Smooth muscle cell (in vitro differentiated cells): ENCODE results near the gene CACNA1C. TPM values are rescaled to one million over a fixed set of nuclear protein-coding genes. Genes with fewer than 3 reads are reported as not detected.

ENCODE experiments used
- DNase-seq: peaks from one replicate; lab custom pipeline; 2025; ENCODE audit not compliant: unreplicated experiment; lab: John Stamatoyannopoulos, UW
- H2AFZ ChIP-seq: fragments of 200-600 bp; sonication (generic); 2 replicates; pipeline ENCODE4 v1.6.0; 2016; ENCODE audit warnings: antibody characterized with exemption, low read depth, mild to moderate bottlenecking
- H3F3A ChIP-seq: fragments of 200-600 bp; sonication (generic); 2 replicates; pipeline ENCODE4 v1.6.0; 2017; ENCODE audit warnings: antibody characterized with exemption, low read depth
- H3K27ac ChIP-seq: fragments of 200-600 bp; sonication (generic); 2 replicates; pipeline ENCODE4 v1.5.1; 2016; ENCODE audit warnings: low read depth, mild to moderate bottlenecking
- H3K27me3 ChIP-seq: fragments of 200-600 bp; sonication (generic); 2 replicates; pipeline ENCODE4 v1.6.1; 2016; ENCODE audit warnings: low read depth, mild to moderate bottlenecking
- H3K36me3 ChIP-seq: fragments of 200-600 bp; sonication (generic); 2 replicates; pipeline ENCODE4 v1.5.1; 2016; ENCODE audit warnings: low read depth
- H3K4me1 ChIP-seq: fragments of 200-600 bp; sonication (generic); 2 replicates; pipeline ENCODE4 v1.5.1; 2016; ENCODE audit warnings: low read depth
- H3K4me2 ChIP-seq: fragments of 200-600 bp; sonication (generic); 2 replicates; pipeline ENCODE4 v1.6.0; 2016; ENCODE audit warnings: mild to moderate bottlenecking
- H3K4me3 ChIP-seq: fragments of 200-600 bp; sonication (generic); 2 replicates; pipeline ENCODE4 v1.5.1; 2016; ENCODE audit warnings: mild to moderate bottlenecking
- H3K79me2 ChIP-seq: fragments of 200-600 bp; sonication (generic); 2 replicates; pipeline ENCODE4 v1.6.0; 2016; ENCODE audit warnings: low read depth, mild to moderate bottlenecking
- H3K9ac ChIP-seq: fragments of 200-600 bp; sonication (generic); 2 replicates; pipeline ENCODE4 v1.6.0; 2016; ENCODE audit warnings: low read depth
- H3K9me3 ChIP-seq: fragments of 200-600 bp; sonication (generic); replicated peaks from 2 replicates; pipeline ENCODE4 v1.5.1; 2016; ENCODE audit warnings: low read depth
- H4K20me1 ChIP-seq: fragments of 200-600 bp; sonication (generic); 2 replicates; pipeline ENCODE4 v1.6.0; 2016; ENCODE audit warnings: low read depth
- WGBS: methylation state at CpG from one replicate; pipeline ENCODE4 v1.1.7; 2016; ENCODE audit warnings: low lambda C conversion rate; 5-methylcytosine and 5-hydroxymethylcytosine counted together
- polyA plus RNA-seq: library from polyadenylated mRNA; unstranded; fragments of >200 nt; fragmentation: Nextera tagmentation; extraction: Ambion mirVana; gene quantifications from 2 replicates; pipeline ENCODE4 v1.2.1, GENCODE V29; 2016
- total RNA-seq: library from RNA; depleted of rRNA; stranded (reverse); fragments of >200 nt; gene quantifications from 2 replicates; pipeline ENCODE4 v1.2.3, GENCODE V29; 2014
- TF ChIP-seq, protein P1 (sequence below): fragments of 200-600 bp; sonication (generic); IDR thresholded peaks from 2 replicates; pipeline ENCODE4 v1.5.1; 2017; ENCODE audit warnings: borderline replicate concordance, mild to moderate bottlenecking, antibody characterized with exemption; ENCODE audit not compliant: insufficient read depth, poor library complexity, severe bottlenecking

The CACNA1C gene
- total and polyA plus RNA-seq, 2 experiments from 2014 or later: 1.6 to 4.5 TPM

DNA sequence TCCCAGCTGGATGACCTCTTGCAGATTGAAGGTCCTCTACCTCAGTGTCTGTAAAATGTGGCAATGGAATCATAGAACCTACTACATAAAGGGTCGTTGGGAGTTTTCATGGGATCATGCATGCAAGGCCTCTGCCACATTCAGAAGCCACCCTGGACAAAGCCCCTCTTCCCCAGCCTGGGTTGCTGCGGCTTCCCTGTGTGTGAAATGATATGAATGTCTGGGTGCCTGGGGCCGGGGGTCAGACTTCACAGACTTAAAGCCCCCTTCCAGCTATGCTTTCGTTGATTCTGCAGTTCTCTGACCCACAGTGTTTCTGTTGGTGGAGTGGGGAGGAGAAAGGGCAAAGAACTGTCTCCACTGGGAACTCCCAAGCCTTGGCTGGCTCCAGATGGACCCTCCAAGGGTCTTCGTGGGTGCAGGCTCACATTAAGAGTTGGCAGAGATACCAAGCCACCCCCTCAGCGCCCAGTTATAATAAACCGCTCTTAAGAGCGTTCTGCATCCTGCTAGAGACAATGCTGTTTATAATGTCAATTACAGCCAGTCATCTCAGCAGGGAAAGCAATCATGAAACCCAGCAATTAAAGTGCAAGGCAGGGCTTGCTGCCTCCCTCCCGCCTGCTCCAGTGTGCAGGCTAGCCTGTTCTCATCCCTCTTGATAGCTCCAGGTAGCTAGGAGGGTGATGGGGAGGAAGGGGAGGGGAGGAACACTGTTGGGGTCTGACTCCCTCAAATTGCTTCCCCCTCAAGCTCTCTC lies 531.0 kb downstream of the CACNA1C start:
- Histone ChIP-seq H3K36me3 (no peaks in the 10 kb centered on the region), H2AFZ (no peak overlapping the region), H3K27ac (no peak overlapping the region), H3K9ac (no peak overlapping the region), H3K79me2 (no peaks in the 10 kb centered on the region), H3F3A (no peaks in the 10 kb centered on the region), H3K4me2 (no peak overlapping the region), H3K9me3 (no peaks in the 10 kb centered on the region), H3K4me1 (no peaks in the 10 kb centered on the region), H3K27me3 (peaks cover 11% of the 10 kb centered on the region), H3K4me3 (no peak overlapping the region), H4K20me1 (no peaks in the 10 kb centered on the region)
- DNase-seq: no peak
- TF ChIP-seq, protein P1, sequence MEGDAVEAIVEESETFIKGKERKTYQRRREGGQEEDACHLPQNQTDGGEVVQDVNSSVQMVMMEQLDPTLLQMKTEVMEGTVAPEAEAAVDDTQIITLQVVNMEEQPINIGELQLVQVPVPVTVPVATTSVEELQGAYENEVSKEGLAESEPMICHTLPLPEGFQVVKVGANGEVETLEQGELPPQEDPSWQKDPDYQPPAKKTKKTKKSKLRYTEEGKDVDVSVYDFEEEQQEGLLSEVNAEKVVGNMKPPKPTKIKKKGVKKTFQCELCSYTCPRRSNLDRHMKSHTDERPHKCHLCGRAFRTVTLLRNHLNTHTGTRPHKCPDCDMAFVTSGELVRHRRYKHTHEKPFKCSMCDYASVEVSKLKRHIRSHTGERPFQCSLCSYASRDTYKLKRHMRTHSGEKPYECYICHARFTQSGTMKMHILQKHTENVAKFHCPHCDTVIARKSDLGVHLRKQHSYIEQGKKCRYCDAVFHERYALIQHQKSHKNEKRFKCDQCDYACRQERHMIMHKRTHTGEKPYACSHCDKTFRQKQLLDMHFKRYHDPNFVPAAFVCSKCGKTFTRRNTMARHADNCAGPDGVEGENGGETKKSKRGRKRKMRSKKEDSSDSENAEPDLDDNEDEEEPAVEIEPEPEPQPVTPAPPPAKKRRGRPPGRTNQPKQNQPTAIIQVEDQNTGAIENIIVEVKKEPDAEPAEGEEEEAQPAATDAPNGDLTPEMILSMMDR: no peak
- WGBS: 80% methylated on average over 9 of the region's 9 CpGs

DNA sequence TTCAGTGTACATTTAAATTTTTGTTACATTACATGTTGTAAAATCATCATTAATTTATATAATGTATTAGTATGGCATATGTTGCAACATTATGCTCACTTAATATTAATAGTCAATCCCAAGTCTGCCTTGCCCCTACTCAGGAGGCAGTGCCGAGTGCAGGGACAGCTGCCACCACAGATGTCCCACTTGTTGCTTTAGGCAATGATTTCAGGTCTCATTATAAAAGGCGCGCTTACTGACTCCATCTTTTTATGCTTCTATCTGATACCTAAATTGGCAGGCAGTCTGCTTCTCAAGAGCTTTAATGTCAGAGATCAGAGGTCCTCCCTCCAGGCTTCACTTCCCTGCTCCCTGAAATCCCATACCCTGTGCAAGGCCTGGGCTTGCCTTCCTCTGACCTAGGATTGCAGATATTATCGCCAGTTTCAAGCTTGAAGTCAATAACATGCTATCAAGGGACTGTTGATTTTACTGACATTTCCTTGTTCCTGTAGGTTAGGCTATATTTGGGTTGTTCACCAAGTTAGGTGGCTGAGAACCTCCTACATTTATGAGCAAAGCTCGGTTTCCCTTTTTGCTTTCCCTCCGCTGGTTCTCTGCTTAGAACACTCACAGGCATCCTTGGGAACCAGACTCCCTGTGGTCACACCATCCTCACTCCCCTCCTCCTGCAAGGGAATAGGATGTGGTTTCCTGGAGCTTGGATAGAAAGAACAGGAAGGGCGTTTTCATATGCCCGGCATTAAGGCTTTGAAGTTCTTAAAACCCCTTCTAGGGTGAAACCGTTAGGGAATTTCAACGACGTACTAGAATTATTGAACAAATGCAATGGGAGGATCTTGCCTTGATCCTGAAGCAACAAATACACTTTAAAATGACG lies 533.6 kb downstream of the CACNA1C start:
- Histone ChIP-seq H3K4me1 (no peaks in the 10 kb centered on the region), H3F3A (no peaks in the 10 kb centered on the region), H4K20me1 (no peaks in the 10 kb centered on the region), H3K4me2 (peak overlapping the region; percentile 48), H3K79me2 (no peaks in the 10 kb centered on the region), H3K9ac (no peak overlapping the region), H3K27ac (no peak overlapping the region), H3K4me3 (no peak overlapping the region), H3K36me3 (no peaks in the 10 kb centered on the region), H3K27me3 (peaks cover 11% of the 10 kb centered on the region), H2AFZ (peak overlapping the region; percentile 65), H3K9me3 (no peaks in the 10 kb centered on the region)
- TF ChIP-seq, protein P1: no peak
- 53% methylated on average over 12 of the region's 12 CpGs for WGBS
- no peak for DNase-seq

DNA sequence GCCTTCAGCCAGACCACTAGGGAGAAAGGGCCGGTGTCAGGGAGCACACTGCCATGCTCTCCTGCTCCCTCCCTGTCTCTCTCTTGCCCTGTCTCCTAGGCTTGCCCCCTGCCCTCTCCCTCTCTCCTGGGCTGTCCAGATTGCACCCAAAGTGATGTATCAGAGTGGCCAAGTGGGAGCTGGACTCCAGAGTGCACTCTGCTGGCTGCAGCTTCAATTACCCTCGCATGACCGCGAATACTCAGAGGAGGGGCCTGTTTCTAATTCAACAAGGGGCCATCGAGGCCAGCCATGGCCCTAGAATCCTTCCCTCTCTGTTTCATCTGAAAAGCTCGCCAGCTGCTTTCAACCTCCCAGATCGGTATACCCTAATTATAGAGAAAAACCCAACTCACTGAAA lies 535.6 kb downstream of the CACNA1C start:
- H3K9me3 ChIP-seq: peaks cover 4% of the 10 kb centered on the region
- H3K27me3 ChIP-seq: peaks cover 5% of the 10 kb centered on the region
- H3K4me1 ChIP-seq: no peaks in the 10 kb centered on the region
- no peaks in the 10 kb centered on the region for H4K20me1 ChIP-seq
- no peak overlapping the region for H3K9ac ChIP-seq
- H3K4me3 ChIP-seq: no peak overlapping the region
- H3K79me2 ChIP-seq: no peaks in the 10 kb centered on the region
- H3F3A ChIP-seq: no peaks in the 10 kb centered on the region
- DNase-seq: no peak
- 88% methylated on average over 7 of the region's 7 CpGs for WGBS
- TF ChIP-seq, protein P1: no peak
- no peaks in the 10 kb centered on the region for H3K36me3 ChIP-seq
- H2AFZ ChIP-seq: no peak overlapping the region
- no peak overlapping the region for H3K27ac ChIP-seq
- H3K4me2 ChIP-seq: no peak overlapping the region
